NCI-H446 treated with DMSO at 0.1 percent for 48 hours (cell line): ENCODE results near the gene FKBP15.

Experiments
- DNase-seq: peaks from one replicate; lab custom pipeline; 2025; lab: John Stamatoyannopoulos, UW

The FKBP15 gene

DNA sequence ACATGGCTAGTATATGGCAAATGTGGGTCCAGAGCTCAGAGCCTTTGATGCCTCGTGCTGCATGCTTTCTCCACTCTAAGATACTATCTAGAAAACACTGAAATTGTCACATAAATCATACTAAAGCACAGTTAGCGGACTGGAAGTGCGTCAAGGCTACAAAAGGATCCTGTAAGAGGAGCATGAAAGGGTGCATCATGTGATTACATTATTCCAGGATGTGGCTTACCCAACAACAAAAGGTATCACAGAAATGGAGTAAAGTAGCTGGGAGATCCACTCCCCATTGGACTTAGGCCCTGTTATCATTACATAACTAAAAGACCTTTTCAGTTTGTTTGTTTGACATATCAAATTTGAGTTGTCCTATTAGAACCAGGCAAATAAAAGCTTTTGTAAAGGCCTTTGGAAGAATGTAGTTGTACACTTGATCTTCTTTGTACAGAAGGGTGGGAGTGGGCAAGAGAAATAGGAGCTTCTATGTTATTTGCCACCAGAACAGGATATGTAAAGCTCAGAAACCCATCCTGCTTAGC, 7.1 kb upstream of the FKBP15 start:
- no peak for DNase-seq

DNA sequence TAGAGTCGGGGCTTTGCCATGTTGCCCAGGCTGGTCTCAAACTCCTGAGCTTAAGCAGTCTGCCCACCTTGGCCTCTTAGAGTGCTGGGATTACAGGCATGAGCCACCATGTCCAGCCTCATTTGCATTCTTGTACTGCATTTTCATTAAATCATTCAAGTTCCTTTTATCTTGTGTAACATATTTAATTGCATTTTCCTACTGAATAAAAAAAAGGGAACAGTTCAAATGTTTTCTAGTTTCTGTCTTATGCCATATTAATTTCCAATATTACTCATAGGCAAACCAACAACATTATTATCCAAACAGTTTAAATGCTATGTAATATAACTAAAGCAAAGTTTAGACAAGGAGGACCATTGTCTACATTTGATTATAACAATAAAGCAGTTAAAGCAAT, 6.4 kb upstream of the FKBP15 start:
- DNase-seq, result no peak

DNA sequence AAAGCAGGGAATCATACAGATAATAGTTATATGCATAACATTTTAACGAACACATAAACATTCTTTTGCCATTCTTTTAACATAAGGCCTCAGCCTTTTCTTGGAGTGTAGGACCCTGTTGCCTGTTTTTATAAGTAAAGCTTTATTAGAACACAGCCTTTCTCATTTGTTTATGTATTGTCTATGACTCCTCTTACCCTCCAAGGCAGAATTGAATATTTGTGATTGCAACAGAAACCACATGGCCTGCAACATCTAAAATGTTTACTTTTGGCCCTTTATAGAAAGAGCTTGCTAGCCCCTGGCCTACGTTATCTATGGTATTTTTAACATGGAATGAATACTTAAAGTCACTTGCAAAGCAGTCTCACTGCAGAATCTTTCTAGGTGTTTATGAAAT, 2.9 kb upstream of the FKBP15 start:
- no peak for DNase-seq

DNA sequence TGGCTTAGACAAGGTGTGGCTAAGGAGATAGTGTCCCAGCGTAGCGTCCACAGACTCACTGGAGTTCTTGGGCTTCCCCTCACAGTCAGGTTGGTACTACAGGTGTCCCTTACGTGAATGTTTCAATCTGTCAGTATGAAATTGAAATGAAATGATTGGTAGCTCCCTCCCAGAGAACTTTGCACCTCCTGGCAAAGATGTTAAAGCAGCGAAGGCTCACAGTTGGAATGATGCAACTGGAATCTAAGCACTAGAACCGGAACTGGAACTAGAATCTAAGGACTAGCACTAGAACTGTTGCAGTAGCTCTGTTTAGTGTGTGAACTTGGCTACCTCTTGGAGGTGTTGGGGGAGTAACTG, 1.4 kb upstream of the FKBP15 start:
- no peak for DNase-seq

DNA sequence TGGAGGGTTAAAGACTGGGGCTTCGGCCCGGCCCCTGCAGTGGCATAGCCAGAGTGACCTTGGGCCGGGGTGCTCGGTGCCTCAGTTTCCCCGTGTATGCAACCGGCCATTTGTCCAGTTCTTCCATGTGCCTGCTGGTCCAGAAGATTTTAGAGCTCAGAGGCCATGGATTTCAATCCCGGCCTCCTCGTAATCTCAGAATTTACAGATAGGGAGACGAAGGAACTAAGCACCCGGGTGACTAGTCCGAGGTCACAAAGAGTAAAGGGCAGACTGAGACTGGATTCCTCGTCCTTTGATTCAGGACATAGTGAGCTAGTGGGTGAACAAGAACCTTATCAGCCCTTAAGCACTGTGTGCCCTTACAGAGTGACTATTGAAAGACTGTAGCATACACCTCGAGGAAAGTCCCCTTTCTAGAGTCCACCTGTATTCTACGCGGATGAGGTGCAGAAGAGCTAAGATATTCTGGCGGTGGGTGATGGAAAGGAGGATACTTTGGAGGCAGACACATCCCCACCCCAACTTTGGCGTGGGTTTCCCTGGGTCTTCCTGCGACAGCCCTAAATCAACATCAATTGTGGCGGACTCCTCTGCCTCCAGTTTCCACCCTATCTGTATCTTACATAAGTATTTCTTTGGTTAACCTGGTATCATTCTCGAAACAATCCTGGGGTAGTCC, 864 bp upstream of the FKBP15 start:
- no peak for DNase-seq

DNA sequence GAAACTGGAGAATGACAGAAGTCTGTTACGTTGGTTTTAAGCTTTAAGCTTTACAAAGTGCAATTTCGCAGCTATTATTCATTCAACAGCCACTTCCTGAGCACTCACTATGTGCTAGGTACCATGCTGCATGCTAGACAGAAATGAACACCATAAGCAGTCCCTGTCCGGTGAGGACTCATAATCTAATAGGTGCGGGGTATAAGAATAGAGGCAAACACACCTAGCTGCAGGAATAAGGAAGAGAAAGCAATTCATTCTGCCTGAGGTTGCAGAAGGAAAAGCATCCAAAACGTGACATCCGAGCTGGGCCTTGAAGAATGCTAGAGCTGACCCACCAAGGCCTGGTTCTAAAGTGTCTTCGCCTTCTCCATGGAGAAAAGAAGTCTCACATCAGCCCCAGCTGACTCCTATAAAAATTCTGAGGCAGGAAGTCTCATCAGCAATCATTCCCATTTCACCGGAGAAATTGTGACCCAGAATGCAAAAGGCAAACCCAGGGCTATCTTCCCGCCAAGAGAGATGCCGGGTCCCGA, 542 bp downstream of the FKBP15 start:
- DNase-seq, result no peak

DNA sequence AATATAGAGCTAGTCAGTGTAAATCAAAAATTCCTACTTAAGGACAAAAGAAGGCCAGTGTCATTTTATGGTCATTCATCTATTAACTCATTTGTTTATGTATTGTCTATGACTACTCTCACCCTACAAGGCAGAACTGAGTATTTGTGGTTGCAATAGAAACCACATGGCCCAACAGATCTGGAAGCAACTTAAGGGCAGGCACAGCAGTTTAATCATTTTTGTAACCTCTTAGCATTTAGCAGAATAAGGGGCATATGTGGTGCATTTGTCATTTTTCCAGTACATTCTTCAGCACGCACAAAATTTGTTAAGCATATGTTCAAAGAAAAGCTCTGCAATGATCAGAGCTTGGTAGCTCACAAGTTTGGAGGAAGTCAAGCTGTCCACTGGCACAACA, 1.1 kb downstream of the FKBP15 start:
- DNase-seq, result no peak

DNA sequence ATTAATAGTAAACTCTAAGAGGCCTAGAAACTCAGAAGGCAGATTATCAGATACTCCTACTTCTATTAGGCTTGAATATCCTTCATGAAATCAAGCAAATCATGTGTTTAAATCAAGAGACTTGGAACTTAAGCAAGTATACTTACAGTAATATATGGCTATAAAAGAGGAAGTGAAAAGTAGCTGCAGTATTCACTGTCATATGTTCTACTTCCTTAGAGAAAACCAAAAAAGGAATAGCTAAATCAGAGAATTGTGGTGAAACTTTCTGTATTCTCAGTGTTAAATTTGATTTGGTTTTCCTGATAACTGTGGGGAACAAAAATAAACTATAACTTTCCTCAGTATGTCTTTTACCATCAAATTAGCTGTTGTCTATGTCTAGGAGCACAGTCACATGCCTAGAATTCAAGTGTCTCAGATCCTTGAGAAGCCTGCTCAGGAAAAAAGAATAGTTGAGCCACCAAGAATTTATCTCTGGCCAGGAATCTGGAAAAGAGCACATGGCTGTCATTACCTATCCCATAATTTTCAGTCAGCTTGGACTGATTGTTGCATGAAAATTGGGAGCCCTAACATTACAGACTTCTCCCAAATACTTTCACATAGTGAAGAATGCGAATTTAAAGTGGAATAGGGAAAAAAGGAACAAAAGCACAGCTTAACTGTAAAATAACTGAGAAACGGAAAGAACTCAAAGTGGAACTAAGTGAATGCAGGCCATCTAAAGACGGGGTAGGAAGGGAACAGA, 1.7 kb downstream of the FKBP15 start:
- no peak for DNase-seq

DNA sequence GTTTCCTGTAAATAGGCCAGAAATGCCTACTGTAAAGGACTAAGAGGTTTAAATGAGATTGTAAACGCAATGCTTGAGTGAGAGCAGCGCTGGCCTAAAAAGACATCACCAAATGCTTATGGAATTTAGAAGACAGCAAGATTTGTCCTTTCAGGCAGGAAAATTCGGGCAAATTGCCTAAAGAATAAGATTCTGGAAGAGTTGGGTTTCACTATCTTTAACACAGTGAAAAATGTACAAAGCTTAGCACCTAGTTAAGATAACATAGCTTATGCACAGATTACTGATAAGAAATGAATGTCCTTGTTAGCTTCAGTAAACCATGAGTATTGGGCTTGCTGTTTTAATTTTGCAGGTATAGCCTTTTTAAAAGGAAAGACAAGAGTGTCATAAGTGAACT, 4.7 kb downstream of the FKBP15 start:
- DNase-seq, result no peak

DNA sequence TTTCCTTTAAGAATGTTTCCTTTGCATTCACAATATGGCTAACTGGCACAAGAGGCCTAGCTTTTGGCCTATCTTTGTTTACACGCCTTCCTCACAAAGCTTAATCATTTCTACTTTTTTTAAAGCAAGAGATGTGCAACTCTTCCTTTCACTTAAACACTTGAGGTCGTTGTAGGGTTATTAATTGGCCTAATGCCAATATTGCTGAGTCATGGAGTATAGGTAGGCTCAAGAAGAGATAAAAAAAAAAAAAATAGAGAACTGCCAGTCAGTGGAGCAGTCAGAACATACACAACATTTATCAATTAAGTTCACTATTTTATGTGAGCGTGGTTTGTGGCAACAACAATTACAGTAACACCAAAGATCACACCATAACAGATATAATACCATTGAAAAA, 5.9 kb downstream of the FKBP15 start:
- DNase-seq, result no peak

DNA sequence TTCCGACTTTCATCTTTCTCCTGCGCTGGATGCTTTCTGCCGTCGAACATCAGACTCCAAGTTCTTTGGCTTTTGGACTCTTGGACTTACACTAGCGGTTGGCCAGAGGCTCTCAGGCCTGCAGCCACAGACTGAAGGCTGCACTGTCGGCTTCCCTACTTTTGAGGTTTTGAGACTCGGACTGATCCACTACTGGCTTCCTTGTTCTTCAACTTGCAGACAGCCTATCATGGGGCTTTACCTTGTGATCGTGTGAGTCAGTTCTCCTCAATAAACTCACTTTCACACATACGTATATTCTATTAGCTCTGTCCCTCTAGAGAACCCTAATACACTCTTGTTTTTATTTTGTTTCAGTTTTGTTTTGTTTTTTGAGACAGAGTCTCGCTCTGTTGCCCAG, 10.3 kb downstream of the FKBP15 start:
- no peak for DNase-seq

DNA sequence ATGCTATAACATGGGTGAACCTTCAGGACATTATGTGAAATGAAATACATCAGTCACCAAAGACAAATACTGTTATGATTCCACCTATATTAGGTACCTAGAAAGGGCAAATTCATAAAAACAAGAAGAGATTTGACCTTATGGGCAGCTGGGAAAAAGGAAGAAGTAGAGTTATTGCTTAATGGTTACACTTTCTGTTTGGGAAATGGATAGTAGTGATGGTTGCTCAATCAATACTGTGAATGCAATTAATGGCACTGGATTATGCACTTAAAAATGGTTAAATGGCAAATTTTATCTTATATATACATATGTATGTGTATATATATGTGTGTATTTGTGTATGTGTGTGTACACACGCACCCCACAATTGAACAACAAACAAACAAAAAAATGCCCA, 15.2 kb downstream of the FKBP15 start:
- no peak for DNase-seq

DNA sequence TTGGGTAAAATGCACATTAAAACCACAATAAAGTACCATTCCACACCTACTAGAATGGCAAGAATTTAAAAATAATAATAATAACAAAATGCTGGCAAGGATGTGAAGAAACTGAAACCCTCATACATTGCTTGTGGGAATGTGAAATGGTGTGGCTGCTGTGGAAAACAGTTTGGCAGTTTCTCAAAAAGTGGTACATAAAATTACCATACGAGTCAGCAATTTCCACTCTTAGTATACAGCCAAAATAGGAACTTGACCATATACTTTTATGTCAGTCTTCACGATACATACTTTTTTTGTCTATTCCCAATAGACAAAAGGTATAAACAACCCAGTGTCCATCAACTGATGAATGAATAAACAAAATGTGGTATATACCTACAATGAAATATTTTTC, 15.6 kb downstream of the FKBP15 start:
- DNase-seq, result no peak

DNA sequence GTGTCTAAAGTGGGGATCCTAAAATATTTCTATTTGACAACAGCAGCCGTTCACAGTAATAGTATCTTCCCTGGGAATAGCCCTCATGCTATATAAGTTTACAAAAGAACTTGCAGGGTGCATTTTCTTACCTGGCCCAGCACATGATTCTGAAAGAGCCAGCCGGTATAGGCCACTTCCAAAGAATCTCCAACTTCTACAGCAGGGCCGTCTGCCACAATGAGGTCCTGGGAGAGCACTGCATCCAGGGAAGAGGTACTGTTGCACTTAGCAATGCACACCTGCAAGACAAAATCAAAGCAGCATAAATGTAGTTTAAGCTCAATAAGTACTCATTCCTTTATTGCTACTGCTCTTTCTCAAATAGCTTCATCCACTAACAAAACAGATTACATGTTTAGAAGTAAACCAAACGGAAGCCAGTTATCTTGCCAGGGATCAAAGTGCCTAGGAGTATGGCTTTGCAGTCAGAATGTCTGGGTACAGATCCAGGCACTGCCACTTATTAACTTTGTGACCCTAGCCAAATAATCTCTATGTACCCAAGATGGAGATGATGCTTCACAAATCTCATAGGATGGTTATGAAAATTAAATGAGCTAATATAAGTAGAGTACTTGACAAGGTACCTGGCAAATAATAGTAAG, 21.3 kb downstream of the FKBP15 start:
- DNase-seq, result no peak

DNA sequence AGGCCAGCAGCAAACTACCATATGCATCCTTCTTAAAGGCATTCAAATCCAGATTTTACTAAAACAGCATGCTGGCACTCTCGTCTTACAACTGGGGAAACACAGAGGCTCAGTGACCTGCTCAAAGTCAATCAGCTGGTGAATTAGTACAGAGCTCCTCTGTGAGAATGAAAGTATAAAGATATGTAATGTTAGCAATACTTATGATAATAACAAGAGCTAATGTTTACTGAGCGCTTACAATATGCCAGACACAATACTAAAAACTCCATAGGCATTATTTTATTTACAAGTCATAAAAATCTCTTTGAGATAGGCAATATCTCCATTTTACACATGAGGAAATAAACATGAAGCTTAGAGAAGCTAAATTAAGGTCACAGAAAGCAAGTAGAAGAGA, 28.6 kb downstream of the FKBP15 start:
- DNase-seq, result no peak

DNA sequence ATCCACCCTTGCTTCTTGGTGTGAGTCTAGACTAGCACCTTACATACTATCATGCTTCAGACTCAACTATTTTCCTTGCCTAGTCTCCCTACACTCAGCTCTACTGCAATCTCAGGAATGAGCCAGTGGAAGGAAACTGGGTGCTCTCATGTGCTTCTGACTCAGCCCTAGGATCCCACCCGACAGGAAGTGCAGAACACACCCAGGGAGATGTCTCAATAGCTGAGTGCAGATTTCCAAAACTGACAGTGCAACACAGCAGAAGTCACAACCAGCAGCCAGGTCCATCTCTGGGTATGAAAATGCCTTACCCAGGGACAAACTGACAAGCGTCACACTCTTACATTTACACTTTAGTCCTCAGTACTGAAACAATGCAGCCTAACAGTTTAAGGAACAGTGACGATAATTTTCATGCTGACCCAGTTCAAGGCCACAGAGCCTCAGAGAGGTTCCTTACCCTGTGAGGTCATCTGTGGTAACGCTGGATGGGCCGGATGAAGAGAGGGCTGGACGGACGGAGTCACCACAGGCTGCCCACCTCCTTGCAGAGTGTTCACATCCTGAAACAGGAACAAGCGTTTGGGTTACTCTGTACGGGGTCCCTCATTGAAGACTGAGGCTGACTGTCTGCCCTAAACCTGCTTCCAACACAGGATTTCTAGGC, 33.0 kb downstream of the FKBP15 start:
- no peak for DNase-seq

DNA sequence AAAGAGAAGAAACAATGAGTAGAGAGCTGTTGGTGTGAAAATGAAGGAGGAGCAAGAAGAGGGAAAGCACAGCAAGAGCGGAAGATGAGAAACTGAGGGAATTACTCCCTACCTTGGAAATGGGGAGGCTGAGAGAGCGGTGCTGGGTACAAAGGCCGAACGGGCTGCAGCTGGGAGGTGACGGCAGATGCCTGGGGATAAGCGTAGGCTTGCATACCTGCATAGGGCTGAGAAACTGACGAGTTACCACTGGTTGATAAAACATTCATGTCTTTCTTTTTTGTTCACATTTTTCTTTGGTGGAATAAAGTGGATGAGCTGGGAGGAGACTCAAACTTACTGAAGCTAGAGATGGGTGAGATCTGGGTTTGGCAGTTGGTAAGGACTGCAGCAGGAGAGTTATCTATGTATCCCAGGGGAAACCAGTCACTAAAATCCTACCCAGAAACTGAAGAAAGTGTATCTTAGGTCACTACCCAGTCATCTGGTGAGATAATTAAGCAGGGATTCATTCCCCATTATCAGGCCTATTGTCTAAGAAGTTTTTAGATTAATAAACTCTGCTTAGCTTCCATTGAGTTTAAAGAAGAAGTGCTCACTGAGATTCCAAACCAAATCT, 34.8 kb downstream of the FKBP15 start:
- no peak for DNase-seq

DNA sequence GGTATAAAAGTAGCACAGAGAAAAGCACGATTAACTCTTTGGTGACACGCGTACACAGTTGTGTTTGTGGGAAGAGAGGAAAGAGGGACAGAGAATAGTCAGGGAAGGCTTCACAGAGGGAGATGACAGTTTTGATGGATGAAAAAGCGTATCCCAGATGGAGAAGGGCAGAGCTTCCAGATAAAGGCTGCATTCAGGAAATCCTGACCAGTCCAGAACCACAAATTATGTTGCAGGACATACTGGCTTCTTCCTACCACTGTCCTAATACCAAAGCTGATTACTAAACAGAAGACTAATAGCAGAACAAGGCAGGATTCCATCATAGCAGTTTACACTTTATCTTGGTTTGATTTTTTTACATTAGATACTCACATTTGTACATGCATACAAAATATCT, 35.8 kb downstream of the FKBP15 start:
- DNase-seq, result no peak

DNA sequence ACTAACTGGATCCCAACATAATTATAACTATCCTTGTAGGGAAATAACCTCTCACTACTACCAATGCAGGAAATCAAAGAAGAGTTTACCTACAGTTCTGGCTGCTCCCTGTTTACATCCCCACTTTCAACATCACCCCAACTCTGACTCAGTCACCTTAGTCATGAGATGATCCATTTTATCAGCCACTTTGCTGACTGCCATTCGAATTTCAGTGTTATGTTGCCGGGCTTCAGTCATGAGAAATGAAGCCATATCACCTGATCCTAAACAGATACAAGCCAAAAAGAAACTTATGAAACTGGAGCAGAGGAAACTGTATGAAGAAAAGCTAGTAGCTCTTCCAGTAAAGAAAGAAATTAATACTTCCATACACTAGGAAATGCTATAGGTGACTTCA, 36.5 kb downstream of the FKBP15 start:
- DNase-seq, result no peak

DNA sequence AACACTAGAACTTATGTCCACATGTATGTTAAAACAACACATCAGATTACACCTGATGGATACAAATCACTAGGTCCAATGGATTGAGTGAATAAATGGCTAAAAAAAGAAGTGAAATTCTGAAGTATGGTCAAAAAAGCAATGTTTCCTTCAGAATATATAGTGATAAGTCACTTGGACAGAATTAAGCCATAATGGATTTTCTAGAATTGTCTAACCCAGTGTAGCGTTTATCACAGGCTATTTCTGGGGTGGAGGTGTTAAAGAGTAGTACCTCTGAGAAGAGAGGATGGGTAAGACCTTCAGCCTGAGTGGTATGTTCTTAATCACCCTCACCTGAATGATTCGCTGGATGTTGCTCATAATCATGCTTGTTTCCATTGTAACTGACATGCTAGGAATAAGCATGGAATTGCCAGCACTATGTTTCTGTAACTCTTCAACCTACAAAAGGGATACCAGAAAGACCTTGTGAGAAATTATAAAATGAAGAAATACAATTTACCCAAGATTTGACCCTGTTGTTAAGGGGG, 37.1 kb downstream of the FKBP15 start:
- no peak for DNase-seq

DNA sequence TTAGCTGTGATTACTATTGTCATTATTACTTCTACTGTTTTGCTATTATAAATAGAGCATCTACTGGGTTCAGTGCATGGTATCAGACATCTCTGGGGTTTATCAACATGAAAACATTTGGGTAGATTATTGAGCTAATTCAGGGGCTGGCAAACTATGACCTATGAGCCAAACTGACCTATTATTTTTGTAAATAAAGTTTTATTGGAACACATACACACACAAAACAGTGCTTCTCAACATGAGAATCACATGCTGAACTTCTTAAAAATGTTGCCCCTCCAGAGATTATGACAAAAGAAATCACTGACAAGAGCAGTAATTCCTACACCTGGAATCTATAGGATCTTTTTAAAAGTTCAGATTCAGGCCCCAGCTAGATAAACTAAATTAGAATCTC, 39.9 kb downstream of the FKBP15 start:
- DNase-seq, result no peak

DNA sequence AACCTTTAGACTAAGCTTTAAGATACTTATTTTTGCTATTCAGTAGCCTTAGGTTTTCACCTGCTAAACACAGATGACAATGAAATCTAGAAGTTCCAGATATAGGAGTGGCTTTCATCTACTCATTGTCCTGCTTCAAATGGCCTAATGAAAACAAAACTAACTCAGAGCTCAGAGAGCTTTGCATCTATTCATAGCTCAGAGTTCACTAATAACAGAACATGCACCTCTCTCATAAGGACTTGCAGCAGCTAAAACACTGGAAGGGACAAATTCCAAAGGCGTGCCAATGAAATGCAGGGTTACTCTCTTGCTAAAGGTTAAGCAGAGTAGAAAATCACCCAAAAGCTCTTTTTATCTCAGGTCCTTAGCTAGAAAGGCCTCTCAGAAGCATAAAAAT, 41.2 kb downstream of the FKBP15 start:
- DNase-seq, result no peak
